ENCODE results near the gene BCL10. TPM values are rescaled to one million over a fixed set of nuclear protein-coding genes. Genes with fewer than 3 reads are reported as not detected.

Gene BCL10
- total RNA-seq, 2 donors from 2014 or later, result 17.3 to 18.4 TPM

DNA sequence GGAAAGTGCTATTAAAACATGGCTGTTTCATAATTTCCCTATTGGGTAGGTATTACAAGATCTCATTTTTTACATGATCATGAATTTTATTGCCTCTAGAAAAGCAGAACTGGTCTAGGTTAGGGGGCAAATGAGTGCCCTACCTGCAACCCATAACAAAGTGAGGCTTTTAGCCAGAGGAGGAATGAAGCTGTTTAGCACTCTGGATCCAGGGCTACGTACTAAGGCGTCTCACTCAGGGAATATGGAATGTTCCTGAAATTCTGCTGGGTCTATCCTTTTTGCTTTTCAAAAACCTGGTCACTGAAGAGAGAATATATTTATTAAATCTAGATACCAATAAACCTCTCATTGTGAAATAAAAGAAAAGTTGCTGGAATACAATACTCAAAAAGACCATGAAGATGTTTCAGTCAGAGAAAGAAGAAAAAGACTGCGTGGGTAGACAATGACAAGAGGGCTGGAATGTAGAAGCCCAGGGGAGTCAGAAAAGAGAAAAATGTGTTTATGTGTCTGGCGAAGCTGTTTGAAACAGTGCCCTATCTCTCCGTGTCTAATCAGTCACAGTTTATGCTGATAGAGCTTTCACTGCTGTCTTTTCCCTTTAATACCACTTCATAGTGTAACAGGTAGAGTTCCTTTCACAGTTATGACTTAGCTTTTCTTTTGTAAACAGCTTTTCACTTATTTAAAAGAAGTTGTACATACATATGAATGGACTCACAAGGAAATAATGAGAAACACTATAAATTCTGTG is 50.6 kb downstream of the BCL10 start:
- intact Hi-C loops (cut with DNase I), result no loop called here
- peak overlapping the region in 1 of 2 donors; percentile 22 for H3K27ac ChIP-seq
- H3K9me3 ChIP-seq, result no peaks in the 10 kb centered on the region
- no peaks in the 10 kb centered on the region for H3K4me1 ChIP-seq (replicated peaks)
- DNase-seq (ENCODE audit: low spot score), result no peak
- TF ChIP-seq POLR2A (IDR thresholded peaks at IDR 0.05) (no peak), POLR2AphosphoS5 (IDR thresholded peaks at IDR 0.05) (no peak), CTCF (IDR thresholded peaks at IDR 0.05) (no peak)
- H3K27me3 ChIP-seq (replicated peaks; ENCODE audit: insufficient read depth), result no peaks in the 10 kb centered on the region
- no peak overlapping the region for H3K4me3 ChIP-seq
- 45% methylated on average over 5 of the region's 5 CpGs for WGBS
- H3K36me3 ChIP-seq, result no peaks in the 10 kb centered on the region

DNA sequence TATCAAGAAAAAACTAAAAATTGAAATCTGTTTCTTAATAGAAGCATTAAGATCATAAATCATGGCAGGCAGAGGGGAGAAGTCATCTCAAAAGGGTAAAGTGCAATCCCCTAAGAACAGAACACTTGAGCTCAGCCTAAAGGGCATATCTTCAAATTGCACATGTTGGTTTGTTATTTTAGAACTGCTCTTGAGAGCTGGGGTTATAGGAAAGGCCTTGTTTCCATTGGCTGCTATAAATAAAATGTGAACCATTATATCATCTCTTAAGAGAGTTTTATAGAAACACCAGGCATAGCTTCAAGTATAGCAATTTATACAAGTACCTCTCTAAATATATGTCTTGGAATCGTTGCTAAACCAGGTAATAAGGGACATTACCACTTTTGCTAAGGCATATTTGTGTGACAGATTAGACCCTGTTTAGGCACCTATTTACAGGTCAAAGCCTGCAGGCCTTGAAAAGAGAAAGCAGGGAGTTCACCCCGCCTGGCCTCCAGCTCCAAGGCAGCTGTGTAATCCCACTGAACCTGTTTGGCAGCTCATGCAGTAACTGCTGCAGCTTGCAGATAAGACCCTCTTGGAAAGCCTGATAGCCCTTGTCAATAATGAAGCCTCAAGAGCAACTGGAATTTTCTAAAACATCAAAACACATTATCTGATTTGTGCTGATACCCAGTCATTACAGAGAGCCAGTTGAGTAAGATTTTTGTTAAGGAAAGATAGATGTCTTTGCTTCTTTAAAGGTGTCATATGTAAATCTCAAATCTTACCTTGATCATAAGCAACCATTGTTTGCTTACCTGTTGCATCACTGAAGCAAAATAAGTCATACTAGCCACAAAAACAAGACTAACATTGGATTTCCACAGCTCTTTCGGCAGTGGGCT is 51.5 kb downstream of the BCL10 start:
- H3K27me3 ChIP-seq (replicated peaks; ENCODE audit: insufficient read depth), result no peaks in the 10 kb centered on the region
- peak overlapping the region in 1 of 2 donors; percentile 11 for H3K27ac ChIP-seq
- no peaks in the 10 kb centered on the region for H3K9me3 ChIP-seq
- TF ChIP-seq POLR2AphosphoS5 (IDR thresholded peaks at IDR 0.05) (peak; percentile 52), POLR2A (IDR thresholded peaks at IDR 0.05) (no peak)
- intact Hi-C loops (cut with DNase I), result no loop called here
- no peaks in the 10 kb centered on the region for H3K4me1 ChIP-seq (replicated peaks)
- peak; percentile 67 for DNase-seq (ENCODE audit: low spot score)
- H3K4me3 ChIP-seq, result no peak overlapping the region
- H3K36me3 ChIP-seq, result no peaks in the 10 kb centered on the region
- WGBS, result 36% methylated on average over 3 of the region's 3 CpGs

GRCh38 chr1:85224295-85224694 is 52.1 kb downstream of the BCL10 start:
- H3K36me3 ChIP-seq, result no peaks in the 10 kb centered on the region
- intact Hi-C loops (cut with DNase I), result no loop called here
- H3K27ac ChIP-seq, result peak overlapping the region in 1 of 2 donors; percentile 11
- no peaks in the 10 kb centered on the region for H3K4me1 ChIP-seq (replicated peaks)
- H3K4me3 ChIP-seq, result no peak overlapping the region
- TF ChIP-seq POLR2A (IDR thresholded peaks at IDR 0.05), result no peak
- TF ChIP-seq POLR2AphosphoS5 (IDR thresholded peaks at IDR 0.05), result no peak
- no peak for TF ChIP-seq CTCF (IDR thresholded peaks at IDR 0.05)
- H3K27me3 ChIP-seq (replicated peaks; ENCODE audit: insufficient read depth), result no peaks in the 10 kb centered on the region
- DNase-seq (ENCODE audit: low spot score), result no peak
- no peaks in the 10 kb centered on the region for H3K9me3 ChIP-seq

GRCh38 chr1:85223334-85223733 is 53.1 kb downstream of the BCL10 start:
- intact Hi-C loops (cut with DNase I), result no loop called here

More at GRCh38 chr1:85223334-85223733, 53.1 kb downstream of the BCL10 start:
- Histone ChIP-seq H3K27ac (no peak overlapping the region), H3K9me3 (no peaks in the 10 kb centered on the region), H3K4me1 (replicated peaks) (no peaks in the 10 kb centered on the region), H3K27me3 (replicated peaks; ENCODE audit: insufficient read depth) (no peaks in the 10 kb centered on the region), H3K36me3 (no peaks in the 10 kb centered on the region), H3K4me3 (no peak overlapping the region)
- whole genome bisulfite sequencing, result 76% methylated on average over 5 of the region's 5 CpGs
- no peak for DNase-seq (ENCODE audit: low spot score)
- TF ChIP-seq POLR2A (IDR thresholded peaks at IDR 0.05), result no peak
- no peak for TF ChIP-seq POLR2AphosphoS5 (IDR thresholded peaks at IDR 0.05)
- no peak for TF ChIP-seq CTCF (IDR thresholded peaks at IDR 0.05)

Data from prostate gland (tissue), 2 donors.